ENCODE results near the gene TUBE1.

DNA sequence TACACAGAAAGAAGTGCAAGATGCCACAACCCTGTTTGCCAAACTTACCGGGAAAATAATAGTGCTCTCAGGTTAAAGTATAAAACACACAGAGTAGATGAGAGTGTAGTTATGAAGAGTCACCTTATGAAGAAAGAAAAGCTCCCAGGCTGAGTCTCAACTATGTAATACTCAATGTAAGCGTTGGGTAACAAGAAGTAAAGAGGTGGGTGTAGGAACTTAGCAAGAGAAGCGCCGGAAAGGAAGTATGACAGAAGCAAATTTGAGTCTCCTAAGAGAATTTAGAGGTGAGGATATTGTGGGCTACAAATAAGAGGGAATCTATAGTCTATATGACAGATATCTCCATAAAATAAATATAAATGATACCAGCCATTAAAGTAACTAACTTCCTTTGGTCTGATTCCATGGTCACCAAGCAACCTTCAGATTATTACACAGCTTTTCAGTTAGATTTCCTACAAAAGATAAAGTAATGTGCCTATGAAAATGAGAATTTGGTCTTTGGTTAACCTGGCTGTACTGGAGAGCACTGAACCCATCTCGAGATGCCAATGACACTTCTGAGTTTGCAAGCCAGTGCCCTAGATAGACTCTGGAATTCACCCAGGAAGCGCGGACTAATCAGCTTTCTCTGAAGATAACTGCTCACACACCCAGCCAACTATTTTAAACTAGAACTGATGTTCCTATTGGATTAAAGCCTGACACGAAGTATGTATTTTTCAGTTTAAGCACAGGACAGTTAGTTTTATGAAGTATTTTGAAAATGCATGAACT lies 1.8 kb downstream of the TUBE1 start:
- no peak for TF ChIP-seq YY1 (IDR thresholded peaks at IDR 0.05; ENCODE audit: insufficient read depth, insufficient read length)
- TF ChIP-seq SUZ12 (IDR thresholded peaks at IDR 0.05; ENCODE audit: extremely low read depth, insufficient read depth, insufficient read length), result no peak
